Stimulated activated CD4-positive, alpha-beta T cell treated with anti-CD3 and anti-CD28 coated beads, Interleukin-1b, Interleukin-23, amount 100 ng/mL, for 48 hours (primary cell): ENCODE data around the gene HCRTR1.

ENCODE experiments used
- DNase-seq: peaks from one replicate; pipeline ENCODE4 v3.0.0-alpha.2; 2020

The HCRTR1 gene

GRCh38 chr1:31617218-31617915, at the start of gene HCRTR1:
TSS of gene HCRTR1 (plus strand) at chr1:31617689. CDS start at chr1:31619193, 1,504 bp downstream.
- DNase-seq, result no peak

DNA sequence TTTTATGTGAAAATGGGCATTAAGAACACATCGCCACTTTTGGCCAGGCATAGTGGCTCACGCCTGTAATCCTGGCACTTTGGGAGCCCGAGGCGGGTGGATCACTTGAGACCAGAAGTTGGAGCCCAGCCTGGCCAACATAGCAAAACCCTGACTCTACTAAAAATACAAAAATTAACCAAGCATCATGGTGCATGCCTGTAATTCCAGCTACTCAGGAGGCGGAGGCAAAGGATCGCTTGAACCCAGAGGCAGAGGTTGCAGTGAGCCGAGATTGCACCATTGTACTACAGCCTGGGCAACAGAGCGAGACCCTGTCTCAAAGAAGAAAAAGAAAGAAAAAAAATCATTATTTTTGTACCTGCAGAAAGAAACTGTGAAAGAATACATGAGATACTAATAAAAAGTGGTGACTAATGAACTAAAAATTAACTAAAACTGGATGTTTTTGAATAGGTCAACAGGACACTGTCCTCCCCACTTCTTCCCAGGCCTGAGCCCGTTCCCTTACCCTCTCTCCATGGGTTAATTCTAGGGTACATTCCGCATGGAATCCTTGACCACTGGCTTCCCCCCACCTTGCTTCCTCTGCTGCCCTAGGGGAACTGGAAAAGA, 49.4 kb upstream of the HCRTR1 start:
- no peak for DNase-seq

- no peak for DNase-seq
These were observed 48.4 kb upstream of the HCRTR1 start for GRCh38 chr1:31568895-31569595.

- DNase-seq, result no peak
These were observed 47.8 kb upstream of the HCRTR1 start for GRCh38 chr1:31569596-31570173.

- DNase-seq, result no peak
These were observed 47.3 kb upstream of the HCRTR1 start for GRCh38 chr1:31570228-31570627.

GRCh38 chr1:31570906-31571305, 46.6 kb upstream of the HCRTR1 start:
- no peak for DNase-seq

DNA sequence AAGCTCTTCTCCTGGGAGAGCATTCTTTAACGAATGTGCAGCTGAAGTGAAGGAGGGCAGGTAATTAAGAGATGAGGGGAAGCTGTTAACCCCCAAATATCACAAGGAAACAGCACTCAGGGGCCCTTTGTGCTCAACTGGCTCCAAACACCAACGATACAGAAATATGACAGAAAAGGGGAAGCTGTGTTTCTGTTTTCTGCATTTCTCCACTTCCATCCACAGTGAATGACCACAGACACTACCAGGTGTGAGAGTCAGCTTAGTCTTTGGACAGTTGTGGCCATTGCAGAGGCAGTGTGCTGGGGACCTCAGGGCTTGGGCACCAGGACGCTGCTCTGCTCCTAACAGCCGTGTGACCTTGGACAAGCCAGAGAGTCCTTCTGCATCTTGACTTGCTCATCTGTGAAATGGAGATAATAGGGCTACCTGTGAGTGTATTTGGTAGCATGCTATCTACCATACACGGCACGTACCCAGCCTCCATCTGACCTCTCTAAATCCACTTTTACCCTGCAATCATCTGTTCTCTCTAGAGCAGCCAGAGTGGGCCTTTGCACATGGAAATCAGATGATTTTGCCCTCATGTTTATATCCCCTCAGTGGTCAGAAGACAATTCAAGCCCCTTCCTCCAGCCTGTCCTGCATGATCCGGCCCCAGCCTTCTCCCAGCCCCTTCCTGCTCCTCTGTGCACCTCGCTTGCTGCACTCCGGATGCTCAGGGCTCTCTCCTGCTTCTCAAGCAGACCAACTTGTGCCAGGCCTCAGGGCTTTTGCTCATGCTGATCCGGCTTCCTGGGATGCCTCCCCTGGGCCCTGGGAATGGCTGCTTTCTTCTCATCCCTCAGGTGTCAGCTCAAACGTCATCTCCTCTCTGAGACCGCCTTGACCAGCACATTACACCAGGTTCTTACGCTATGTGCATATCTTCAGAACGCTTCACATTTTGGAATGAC, 45.9 kb upstream of the HCRTR1 start:
- DNase-seq, result no peak

DNA sequence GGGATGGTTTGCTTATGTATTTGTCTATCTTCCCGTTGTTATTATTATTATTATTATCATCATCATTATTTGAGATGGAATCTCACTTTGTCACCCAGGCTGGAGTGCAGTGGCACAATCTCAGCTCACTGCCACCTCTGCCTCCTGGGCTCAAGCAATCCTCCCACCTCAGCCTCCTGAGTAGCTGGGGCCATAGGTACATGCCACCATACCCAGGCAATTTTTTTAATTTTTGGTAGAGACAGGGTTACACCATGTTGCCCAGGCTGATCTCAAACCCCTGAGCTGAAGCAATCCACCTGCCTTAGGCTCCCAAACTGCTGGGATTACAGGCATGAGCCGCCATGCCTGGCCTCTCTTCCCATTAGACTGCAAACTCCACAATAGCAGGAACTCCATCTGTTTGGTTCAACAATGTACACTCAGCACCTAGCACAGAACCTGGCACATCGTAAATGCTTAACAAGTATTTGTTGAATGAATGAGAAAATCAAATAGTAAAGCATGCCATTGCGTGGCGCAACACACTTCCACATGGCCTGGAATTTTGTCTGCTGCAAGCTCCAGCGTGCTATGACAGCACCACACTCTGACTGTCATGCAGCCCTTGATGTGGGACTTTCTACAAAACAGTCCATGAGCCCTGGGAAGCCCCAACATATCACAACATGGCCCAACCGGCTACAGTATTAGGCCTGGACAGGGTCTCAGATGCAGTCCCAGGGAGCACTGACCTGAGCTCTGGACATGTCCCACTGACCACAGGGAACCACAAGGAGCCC, 45.0 kb upstream of the HCRTR1 start:
- no peak for DNase-seq

GRCh38 chr1:31573261-31573660, 44.2 kb upstream of the HCRTR1 start:
- no peak for DNase-seq

DNA sequence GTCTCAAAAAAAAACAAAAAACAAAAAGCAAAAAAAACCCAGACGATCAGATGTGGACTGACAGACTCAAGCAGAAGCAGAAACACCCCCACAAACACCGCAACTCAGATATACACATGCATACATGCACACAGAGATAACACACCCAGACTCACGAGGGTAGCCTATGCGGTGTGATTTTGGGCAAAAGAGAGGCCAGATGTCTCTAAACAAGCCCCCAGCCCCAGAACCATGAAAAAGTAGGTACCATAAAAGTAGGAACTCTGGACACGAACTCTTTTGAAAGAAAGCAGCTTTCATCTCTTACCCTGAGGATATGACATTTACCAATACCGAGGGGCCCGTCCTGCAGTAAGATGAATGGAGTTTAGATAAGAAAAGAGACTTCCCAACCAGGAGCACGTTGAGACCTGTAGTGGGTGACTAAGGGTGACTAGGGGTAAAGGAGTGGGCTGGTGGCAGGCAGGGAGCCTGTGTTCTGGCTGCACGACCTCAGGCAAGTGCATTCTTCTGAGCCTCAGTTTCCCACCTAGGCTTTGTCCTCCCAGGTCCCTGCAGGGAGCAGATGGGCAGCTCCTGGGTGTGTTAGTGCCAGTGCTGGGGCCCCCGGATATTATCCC, 42.6 kb upstream of the HCRTR1 start:
- DNase-seq, result no peak

DNA sequence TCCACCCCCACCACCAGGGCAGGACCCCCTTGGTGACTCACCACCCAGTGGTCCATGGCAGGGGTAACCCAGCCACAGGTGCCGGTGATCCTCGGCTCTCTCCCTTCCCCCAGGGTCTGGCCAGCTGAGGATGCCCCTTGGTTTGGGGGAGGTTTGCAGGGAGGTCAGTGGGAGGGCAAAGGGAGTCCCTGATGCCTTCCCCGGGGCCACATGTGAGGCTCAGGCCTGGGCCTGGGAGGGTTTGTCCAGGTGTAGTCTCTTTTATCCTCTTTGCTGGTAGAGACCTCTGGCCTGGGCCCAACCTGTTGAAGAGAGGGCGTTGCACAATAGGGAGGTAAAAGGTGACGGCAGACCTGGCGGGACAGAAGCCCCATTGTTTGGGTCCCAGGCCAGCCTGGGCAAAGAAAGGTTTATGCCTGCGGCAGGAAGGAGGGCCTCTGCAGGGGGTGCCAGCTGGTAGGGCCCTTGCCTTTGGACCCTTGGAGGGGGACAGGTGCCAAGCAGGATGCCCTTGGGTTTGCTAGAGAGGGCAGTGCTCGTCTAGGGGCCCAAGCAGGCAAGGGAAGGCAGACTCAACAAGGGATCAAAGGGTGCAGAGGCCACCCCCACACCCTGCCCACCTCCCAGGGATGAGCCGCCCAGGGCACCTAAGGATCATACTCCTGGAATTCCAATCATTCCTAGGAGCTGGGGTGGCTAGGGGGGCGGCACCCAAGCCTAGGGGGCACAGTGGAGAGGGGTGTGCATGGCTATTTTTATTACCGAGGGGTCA, 41.9 kb upstream of the HCRTR1 start:
- no peak for DNase-seq

DNA sequence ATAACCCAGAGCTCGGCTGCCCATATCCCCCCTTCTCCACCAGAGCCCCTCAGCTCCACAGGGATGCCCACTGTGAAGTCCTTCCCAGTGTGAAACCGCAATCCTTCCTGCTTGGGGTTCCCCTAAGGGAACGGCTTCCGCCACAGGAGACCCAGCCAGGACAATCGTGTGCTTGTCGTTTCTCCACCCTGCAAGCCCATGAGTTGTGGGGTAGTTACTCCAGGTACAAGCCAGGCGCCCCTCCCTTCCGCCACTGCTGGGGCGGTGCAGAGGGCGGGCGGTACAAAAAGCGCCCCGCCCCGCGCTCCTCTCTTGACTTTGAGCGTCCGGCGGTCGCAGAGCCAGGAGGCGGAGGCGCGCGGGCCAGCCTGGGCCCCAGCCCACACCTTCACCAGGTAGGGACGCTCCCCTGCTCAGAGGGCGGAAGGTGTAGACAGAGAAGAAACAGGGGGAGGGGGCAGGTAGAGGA, 41.3 kb upstream of the HCRTR1 start, which contains the start of gene TINAGL1:
Gene TINAGL1 (plus strand): TSS at position 315 of the 469 bp plus-strand sequence. CDS start 634 bp downstream, outside the sequence.
- no peak for DNase-seq

DNA sequence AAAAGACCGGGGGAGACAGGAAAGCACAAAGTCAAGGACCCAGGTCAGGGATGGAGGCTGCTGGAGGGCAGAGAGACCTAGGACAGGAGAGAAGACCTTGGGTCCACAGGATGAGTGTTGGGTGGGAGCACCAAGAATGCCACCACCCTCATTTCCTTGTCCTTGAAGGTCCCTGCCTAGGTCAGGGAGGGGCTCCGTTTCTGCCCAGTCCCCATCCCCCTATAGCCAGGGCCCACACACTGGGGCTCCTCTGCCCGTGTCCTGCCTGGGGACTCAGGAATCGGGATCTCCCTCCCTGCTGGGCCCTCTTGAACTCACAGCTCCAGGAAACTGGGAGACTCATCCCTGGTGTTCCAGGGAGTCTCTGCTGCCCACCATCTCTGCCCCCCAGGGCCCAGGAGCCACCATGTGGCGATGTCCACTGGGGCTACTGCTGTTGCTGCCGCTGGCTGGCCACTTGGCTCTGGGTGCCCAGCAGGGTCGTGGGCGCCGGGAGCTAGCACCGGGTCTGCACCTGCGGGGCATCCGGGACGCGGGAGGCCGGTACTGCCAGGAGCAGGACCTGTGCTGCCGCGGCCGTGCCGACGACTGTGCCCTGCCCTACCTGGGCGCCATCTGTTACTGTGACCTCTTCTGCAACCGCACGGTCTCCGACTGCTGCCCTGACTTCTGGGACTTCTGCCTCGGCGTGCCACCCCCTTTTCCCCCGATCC, 40.6 kb upstream of the HCRTR1 start:
- no peak for DNase-seq

- DNase-seq, result no peak
These were observed 39.8 kb upstream of the HCRTR1 start for GRCh38 chr1:31577515-31578192.

GRCh38 chr1:31579374-31579773, 38.1 kb upstream of the HCRTR1 start:
- no peak for DNase-seq

DNA sequence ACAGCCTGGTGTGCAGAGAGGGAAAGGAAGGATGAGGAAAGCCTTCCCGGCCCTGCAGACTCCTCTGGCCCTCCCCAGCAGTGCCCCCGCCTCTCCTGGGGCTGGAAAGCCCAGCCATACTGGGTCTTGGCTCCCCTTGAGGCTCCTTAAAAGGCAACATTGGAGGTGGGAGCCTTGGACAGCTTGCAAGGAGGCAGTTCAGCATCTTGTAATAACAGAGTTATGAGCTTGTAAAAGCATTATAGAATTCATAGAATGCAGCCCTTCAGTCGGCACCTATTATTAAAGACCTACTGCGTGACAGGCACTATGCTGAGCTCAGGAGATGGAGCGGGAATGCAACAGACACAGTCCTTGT, 37.0 kb upstream of the HCRTR1 start:
- DNase-seq, result no peak

DNA sequence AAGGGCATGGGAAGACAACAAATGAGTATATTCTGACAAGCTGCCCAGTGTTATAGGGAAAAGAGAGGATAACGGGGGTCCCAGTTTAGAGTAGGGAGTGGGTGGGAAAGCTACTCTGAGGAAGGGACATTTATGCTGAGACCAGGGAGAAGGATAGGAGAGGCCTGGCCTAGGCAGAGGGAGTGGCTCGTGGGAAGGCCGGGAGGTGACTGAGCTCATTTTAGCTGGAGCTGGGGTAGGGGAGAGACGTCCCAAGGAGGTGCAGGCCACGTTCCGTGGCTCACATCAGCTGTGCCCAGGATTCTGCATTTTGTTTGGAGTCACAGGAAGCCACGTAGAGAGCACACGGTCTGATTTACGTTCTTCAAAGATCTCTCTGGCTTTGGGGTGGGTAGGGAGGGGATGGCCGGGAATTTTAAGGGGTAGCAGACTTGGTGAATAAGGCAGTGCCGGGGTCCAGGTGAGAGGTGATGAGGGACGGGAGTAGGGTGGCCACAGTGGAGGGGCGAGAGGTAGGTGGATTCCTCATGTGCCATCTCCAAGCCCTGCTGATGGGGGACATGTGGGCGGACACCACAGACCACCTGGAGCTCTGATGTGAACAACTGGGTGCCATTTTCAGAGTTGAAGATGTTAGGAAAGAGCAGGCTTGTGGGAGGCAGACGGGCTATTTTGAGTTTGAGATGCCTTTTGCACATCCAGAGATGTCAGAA, 36.4 kb upstream of the HCRTR1 start:
- DNase-seq, result no peak
